ENCODE measurements around the gene RPL13A. TPM values are rescaled to one million over a fixed set of nuclear protein-coding genes. Genes with fewer than 3 reads are reported as not detected.

RPL13A gene
- total RNA-seq, 1 experiment from 2014 or later: 3,286 TPM

- Histone ChIP-seq H3K56ac (ENCODE audit: insufficient read length, low read depth, low read length) (no peak overlapping the region), H2BK120ac (ENCODE audit: low read depth, low read length, poor library complexity, severe bottlenecking) (no peak overlapping the region), H3K27me3 (ENCODE audit: insufficient read depth, low read length) (no peaks in the 10 kb centered on the region), H3K23me2 (ENCODE audit: insufficient read length, low read depth, low read length, poor library complexity, severe bottlenecking) (peaks cover 13% of the 10 kb centered on the region), H4K8ac (replicated peaks; ENCODE audit: insufficient read length, low read depth, low read length) (no peak overlapping the region), H2BK12ac (ENCODE audit: insufficient read length, low read depth, low read length) (no peak overlapping the region), H2BK20ac (ENCODE audit: low read depth, low read length, poor library complexity, severe bottlenecking) (no peak overlapping the region), H3K79me1 (ENCODE audit: insufficient read depth, low read depth, low read length, poor library complexity, severe bottlenecking) (no peaks in the 10 kb centered on the region), H3K9ac (ENCODE audit: extremely low read depth, insufficient read length, low read length) (no peak overlapping the region), H3K27ac (ENCODE audit: insufficient read length, low read depth, low read length) (no peak overlapping the region), H3K14ac (ENCODE audit: insufficient read depth, low read length) (no peak overlapping the region), H4K5ac (ENCODE audit: insufficient read length, low read depth, low read length) (no peak overlapping the region), H2BK5ac (ENCODE audit: insufficient read length, low read length) (no peak overlapping the region), H3K79me2 (ENCODE audit: insufficient read depth, low read length) (peaks cover 18% of the 10 kb centered on the region), H3T11ph (ENCODE audit: low read length) (no peak overlapping the region), H2AK5ac (ENCODE audit: insufficient read length, low read length) (no peak overlapping the region), H3K23ac (ENCODE audit: insufficient read length, low read depth, low read length) (no peak overlapping the region), H3K4ac (ENCODE audit: low read depth, low read length) (no peak overlapping the region), H4K20me1 (ENCODE audit: control insufficient read depth, insufficient read depth, insufficient read length) (no peaks in the 10 kb centered on the region), H3K9me3 (ENCODE audit: control insufficient read depth, low read depth, low read length) (no peaks in the 10 kb centered on the region), H4K91ac (ENCODE audit: insufficient read length, low read depth, low read length) (no peak overlapping the region), H2AFZ (ENCODE audit: low read length) (no peak overlapping the region), H2BK15ac (ENCODE audit: low read depth, low read length) (no peak overlapping the region), H3K4me2 (ENCODE audit: insufficient read depth, insufficient read length, low read length) (no peak overlapping the region), H3K4me1 (ENCODE audit: insufficient read depth, low read length) (no peaks in the 10 kb centered on the region), H3K18ac (ENCODE audit: insufficient read length, low read depth, low read length) (no peak overlapping the region)
- DNase-seq: peak; percentile 21
- H3K4me3 Mint-ChIP-seq: no peak overlapping the region
- TF ChIP-seq, protein P1, sequence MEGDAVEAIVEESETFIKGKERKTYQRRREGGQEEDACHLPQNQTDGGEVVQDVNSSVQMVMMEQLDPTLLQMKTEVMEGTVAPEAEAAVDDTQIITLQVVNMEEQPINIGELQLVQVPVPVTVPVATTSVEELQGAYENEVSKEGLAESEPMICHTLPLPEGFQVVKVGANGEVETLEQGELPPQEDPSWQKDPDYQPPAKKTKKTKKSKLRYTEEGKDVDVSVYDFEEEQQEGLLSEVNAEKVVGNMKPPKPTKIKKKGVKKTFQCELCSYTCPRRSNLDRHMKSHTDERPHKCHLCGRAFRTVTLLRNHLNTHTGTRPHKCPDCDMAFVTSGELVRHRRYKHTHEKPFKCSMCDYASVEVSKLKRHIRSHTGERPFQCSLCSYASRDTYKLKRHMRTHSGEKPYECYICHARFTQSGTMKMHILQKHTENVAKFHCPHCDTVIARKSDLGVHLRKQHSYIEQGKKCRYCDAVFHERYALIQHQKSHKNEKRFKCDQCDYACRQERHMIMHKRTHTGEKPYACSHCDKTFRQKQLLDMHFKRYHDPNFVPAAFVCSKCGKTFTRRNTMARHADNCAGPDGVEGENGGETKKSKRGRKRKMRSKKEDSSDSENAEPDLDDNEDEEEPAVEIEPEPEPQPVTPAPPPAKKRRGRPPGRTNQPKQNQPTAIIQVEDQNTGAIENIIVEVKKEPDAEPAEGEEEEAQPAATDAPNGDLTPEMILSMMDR (conservative IDR thresholded peaks at IDR 0.05): no peak
- H3K27me3 Mint-ChIP-seq (ENCODE audit: low read depth): peaks cover 11% of the 10 kb centered on the region; the same call in 1 of the 2 replicates
- peaks cover 13 to 20% of the 10 kb centered on the region in 2 experiments for H3K4me1 Mint-ChIP-seq
- no CpG with 5 or more reads among the region's 7 CpGs for WGBS (ENCODE audit: extremely low coverage, insufficient read length, low lambda C conversion rate)
- peak overlapping the region; percentile 51 to 61 (median 59); a peak in 4 of 7 replicates for H3K27ac Mint-ChIP-seq
- peaks cover 12 to 14% of the 10 kb centered on the region in 2 experiments; a peak in 4 of 5 replicates for H3K9me3 Mint-ChIP-seq
- peaks cover 38% of the 10 kb centered on the region in 3 experiments for H3K36me3 Mint-ChIP-seq (ENCODE audit: insufficient read depth in 1 of 3, low read depth in 3 of 3)
These were observed 1.2 kb upstream of the RPL13A start for GRCh38 chr19:49486232-49486631.

All from H9 (cell line).